ENCODE data around the gene HMGCS2. TPM values are rescaled to one million over a fixed set of nuclear protein-coding genes. Genes with fewer than 3 reads are reported as not detected.

The HMGCS2 gene
- total RNA-seq, 1 donor: not detected

DNA sequence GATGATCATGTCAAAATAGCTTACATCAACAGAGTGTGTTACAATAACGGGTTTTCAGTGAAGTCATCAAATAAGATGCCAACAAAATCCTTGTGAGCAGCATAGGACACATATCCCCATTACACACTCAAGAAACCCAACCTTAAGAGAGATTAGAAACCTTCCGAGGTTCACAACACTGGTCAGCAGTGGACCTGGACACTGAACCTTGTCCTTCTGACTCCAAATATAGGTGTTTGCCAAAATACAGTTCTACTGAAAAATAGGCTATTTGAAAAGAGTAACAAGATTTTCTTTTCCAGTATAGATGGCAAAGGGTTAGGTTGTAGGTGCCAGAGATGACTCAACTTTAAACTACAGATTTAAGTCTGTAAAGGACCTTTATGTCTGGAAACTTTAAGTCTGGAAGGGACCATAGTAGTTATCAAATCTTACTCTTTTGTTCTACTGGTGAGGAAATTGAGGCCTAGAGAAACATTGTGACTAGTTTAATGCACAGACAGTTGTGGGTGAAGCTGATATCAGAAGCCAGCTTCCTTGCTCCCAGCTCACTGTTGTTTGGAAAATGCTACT lies 43.4 kb upstream of the HMGCS2 start:
- no peak overlapping the region for H3K4me3 ChIP-seq (ENCODE audit: low read depth, low read length)
- TF ChIP-seq, protein P1, sequence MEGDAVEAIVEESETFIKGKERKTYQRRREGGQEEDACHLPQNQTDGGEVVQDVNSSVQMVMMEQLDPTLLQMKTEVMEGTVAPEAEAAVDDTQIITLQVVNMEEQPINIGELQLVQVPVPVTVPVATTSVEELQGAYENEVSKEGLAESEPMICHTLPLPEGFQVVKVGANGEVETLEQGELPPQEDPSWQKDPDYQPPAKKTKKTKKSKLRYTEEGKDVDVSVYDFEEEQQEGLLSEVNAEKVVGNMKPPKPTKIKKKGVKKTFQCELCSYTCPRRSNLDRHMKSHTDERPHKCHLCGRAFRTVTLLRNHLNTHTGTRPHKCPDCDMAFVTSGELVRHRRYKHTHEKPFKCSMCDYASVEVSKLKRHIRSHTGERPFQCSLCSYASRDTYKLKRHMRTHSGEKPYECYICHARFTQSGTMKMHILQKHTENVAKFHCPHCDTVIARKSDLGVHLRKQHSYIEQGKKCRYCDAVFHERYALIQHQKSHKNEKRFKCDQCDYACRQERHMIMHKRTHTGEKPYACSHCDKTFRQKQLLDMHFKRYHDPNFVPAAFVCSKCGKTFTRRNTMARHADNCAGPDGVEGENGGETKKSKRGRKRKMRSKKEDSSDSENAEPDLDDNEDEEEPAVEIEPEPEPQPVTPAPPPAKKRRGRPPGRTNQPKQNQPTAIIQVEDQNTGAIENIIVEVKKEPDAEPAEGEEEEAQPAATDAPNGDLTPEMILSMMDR (IDR thresholded peaks at IDR 0.05; ENCODE audit: insufficient read depth, low read depth, low read length): no peak
- DNase-seq (ENCODE audit: low read depth): no peak

DNA sequence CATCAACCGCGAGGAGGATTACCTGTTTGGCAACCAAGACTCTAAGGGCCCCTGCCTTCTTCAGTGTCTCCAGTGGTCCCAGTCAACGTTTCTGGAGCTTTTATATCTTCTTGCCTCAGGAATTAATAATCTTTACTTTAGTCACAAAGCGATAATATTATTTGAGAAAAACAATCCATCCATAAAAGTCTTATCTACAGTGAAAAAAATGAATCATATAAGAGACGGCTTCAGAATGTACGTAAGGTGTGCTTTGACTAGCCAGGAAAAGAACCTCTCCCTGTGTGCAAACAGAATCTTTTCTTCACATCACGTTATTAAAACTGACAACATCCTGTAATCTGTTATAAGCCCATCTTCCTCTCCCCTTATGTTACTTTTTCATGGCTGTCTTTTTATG lies 42.7 kb upstream of the HMGCS2 start, which contains the start of gene REG4:
Gene REG4, minus strand, starts transcription at position 74 of the 400 bp plus-strand sequence. CDS start 2,691 bp downstream, outside the sequence.
- TF ChIP-seq, protein P1 (IDR thresholded peaks at IDR 0.05; ENCODE audit: insufficient read depth, low read depth, low read length): no peak
- DNase-seq (ENCODE audit: low read depth): no peak
- H3K4me3 ChIP-seq (ENCODE audit: low read depth, low read length): no peak within 1 kb of the TSS

DNA sequence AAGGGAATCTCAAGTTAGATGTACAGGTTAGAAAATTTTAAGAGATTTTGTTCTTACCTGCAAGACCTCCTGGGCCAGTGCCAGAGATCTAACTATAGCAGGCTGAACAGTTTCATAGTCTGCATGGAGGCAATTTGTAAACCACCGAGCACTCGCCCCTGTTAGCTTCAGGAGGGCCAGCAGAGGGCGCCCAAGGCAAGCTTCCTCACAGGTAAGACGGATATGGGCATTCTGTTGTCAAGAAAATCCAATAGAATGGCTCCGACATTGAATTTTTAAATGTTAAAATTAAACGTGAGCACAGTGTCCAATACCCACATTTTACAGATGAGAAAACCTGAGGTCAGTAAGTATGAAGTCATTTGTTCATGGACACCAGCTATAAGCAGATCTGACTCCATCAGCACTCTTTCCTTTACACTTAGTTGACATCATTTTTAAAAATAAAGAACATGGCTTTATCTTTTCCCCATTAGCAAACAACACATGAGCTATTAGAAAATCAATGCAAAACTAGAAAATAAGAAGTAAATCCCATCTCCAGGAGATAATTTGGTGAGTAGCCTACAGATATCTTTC lies 40.4 kb upstream of the HMGCS2 start:
- no peak overlapping the region for H3K4me3 ChIP-seq (ENCODE audit: low read depth, low read length)
- peak; percentile 78 for DNase-seq (ENCODE audit: low read depth)
- TF ChIP-seq, protein P1 (IDR thresholded peaks at IDR 0.05; ENCODE audit: insufficient read depth, low read depth, low read length): peak; percentile 95

DNA sequence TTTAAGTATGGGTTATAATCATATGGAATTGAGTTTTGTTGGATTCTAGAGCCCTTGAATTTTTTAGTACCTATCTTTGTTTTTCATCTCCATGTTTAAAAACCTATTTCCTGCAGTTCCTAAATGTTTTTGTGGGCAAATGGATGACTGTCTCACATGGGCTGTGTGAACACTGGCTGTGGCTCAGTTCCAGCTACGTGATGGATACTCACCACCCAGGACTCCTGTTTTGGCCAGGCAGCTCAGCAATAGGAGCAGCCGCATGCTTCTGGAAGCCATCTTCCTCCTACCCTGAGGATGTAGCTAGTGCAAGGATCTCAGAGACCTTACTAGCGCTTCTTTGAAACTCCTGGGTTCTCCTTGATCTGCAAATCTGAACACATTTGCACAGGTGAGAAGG lies 39.8 kb upstream of the HMGCS2 start:
- H3K4me3 ChIP-seq (ENCODE audit: low read depth, low read length): no peak overlapping the region
- no peak for DNase-seq (ENCODE audit: low read depth)
- TF ChIP-seq, protein P1 (IDR thresholded peaks at IDR 0.05; ENCODE audit: insufficient read depth, low read depth, low read length): no peak

DNA sequence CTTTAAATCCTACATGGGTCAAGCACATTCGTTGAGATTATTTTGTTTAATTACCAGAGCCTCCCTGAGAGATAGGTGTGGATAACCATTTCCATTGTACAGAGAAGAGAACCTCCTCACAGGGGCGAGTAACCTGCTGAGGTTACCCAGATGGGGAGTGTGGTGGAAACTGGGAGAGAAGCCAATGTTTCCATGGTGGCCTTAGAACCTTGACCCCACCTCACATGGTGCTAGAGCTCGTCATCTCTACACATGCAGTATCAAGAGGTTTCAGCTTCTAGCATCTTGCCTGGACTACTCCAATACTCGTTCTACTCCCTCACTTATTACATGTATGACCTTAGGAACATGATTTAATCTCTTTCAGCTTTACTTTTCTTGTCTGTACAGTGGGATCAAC lies 37.8 kb upstream of the HMGCS2 start:
- TF ChIP-seq, protein P1 (IDR thresholded peaks at IDR 0.05; ENCODE audit: insufficient read depth, low read depth, low read length): no peak
- no peak for DNase-seq (ENCODE audit: low read depth)
- no peak overlapping the region for H3K4me3 ChIP-seq (ENCODE audit: low read depth, low read length)

DNA sequence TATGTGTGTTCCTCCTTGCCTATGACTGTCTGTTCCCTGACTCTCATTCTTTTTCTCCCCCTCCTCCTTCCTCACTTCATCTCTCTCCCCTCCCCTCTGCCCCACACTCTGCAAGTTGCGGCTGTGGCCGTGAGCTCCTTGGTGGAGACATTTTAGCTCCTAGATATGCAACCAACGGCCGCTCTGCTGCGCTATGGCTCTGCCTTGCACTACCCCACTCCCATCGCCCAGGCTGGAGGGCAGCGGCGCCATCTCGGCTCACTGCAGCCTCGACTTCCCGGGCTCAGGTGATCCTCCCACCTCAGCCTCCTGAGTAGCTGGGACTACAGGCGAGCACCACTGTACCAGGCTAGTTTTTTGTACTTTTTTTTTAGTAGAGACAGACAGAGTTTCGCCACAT lies 37.0 kb upstream of the HMGCS2 start:
- no peak for DNase-seq (ENCODE audit: low read depth)
- TF ChIP-seq, protein P1 (IDR thresholded peaks at IDR 0.05; ENCODE audit: insufficient read depth, low read depth, low read length): no peak
- no peak overlapping the region for H3K4me3 ChIP-seq (ENCODE audit: low read depth, low read length)

DNA sequence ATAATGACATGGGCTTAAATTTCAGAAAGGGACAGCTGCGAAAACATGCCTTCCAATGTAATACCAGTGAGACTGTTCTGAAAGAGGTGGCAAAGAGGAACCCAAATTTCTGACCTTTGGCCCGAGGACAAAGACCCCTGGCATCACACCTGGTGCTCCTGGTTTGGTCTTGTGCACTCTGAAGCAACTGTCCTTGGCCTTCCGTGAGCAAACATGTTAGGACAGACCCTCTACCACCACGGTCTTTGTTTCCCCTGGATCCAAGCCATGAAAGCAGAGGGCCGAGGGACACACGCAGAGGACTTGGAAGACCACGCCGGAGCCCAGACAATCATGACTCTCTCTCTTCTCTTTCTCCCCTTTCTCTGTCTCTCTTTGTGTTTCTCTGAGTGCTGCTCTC lies 36.5 kb upstream of the HMGCS2 start:
- TF ChIP-seq, protein P1 (IDR thresholded peaks at IDR 0.05; ENCODE audit: insufficient read depth, low read depth, low read length): no peak
- DNase-seq (ENCODE audit: low read depth): no peak
- H3K4me3 ChIP-seq (ENCODE audit: low read depth, low read length): no peak overlapping the region
